Measurements from ENCODE around the gene DENND5B.

The DENND5B gene

GRCh38 chr12:31366104-31366621, 224.8 kb downstream of the DENND5B start:
- DNase-seq: no peak

GRCh38 chr12:31363831-31364230, 227.1 kb downstream of the DENND5B start:
- DNase-seq: no peak

- peak; percentile 30 for DNase-seq
These were observed 227.5 kb downstream of the DENND5B start for GRCh38 chr12:31363416-31363809.

- peak; percentile 68 for DNase-seq
These were observed 228.0 kb downstream of the DENND5B start for GRCh38 chr12:31362759-31363415.

- DNase-seq: peak; percentile 87
These were observed 228.7 kb downstream of the DENND5B start for GRCh38 chr12:31362115-31362758.

- DNase-seq: no peak
These were observed 229.2 kb downstream of the DENND5B start for GRCh38 chr12:31361730-31362114.

DNA sequence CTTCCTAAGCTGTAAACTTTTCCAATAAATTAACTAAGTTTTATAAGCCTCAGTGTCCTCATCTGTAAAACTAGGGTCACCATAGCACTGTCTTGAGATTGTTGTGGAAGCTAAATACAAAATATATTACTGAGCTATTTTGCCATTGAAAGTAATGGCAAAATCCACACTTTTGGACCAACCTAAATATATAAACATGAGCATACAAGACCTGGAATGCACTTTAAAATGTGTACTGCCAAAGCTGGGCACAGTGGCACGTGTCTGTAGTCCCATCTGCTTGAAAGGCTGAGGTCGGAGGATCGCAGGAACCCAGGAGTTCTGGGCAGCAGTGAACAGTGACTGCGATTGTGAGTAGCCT, 235.2 kb downstream of the DENND5B start:
- no peak for DNase-seq

- DNase-seq: peak; percentile 96
These were observed 236.9 kb downstream of the DENND5B start for GRCh38 chr12:31353750-31354708.

- DNase-seq: no peak
These were observed 244.7 kb downstream of the DENND5B start for GRCh38 chr12:31346267-31346666.

GRCh38 chr12:31343139-31343538, 247.8 kb downstream of the DENND5B start:
- no peak for DNase-seq

DNA sequence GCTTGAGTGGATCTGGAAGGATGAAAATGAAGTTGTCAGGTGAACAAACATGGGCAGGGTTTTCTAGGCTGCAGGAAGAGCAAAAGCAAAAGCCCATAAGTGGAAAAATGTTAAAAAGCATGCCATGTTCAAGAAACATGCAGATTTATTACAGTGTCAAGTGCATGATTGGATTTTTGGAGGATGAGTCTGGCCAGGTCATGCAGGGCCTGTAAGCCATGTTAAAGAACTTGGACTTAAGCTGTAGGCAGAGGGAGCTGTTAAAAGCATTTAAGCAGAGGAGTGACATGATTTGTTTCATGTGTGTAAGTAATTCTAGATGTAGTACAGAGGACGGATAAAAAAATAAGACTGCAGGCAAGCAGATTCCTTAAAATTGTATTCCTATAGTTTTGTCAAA, 248.7 kb downstream of the DENND5B start:
- DNase-seq: no peak

GRCh38 chr12:31339831-31340622, 250.9 kb downstream of the DENND5B start:
- no peak for DNase-seq

GRCh38 chr12:31337952-31338351, 253.0 kb downstream of the DENND5B start:
- no peak for DNase-seq

Measured in SHP77 treated with DMSO at 0.1 percent for 48 hours (cell line).